Activated CD4-positive, alpha-beta T cell treated with anti-CD3 and anti-CD28 coated beads for 1 hour (primary cell): ENCODE measurements around the gene SFXN3.
"Not testable (repeated sequence)": the region's sequence is repeated elsewhere in the genome, so short reads cannot be mapped to it uniquely, and the experiment has no call there.

ENCODE experiments used
- DNase-seq: peaks from one replicate; pipeline ENCODE4 v3.0.0-alpha.2; 2020

Gene SFXN3

GRCh38 chr10:101016814-101017213 is 14.2 kb upstream of the SFXN3 start:
- no peak for DNase-seq

GRCh38 chr10:101018118-101018599 is 12.9 kb upstream of the SFXN3 start:
- DNase-seq: no peak

- DNase-seq: peak; percentile 60
Observed at GRCh38 chr10:101018600-101019439, 12.2 kb upstream of the SFXN3 start.

GRCh38 chr10:101019440-101019703 is 11.7 kb upstream of the SFXN3 start:
- DNase-seq: no peak

GRCh38 chr10:101020427-101021075 is 10.5 kb upstream of the SFXN3 start:
- DNase-seq: no peak

- DNase-seq: no peak
Observed at GRCh38 chr10:101021239-101021638, 9.8 kb upstream of the SFXN3 start.

- DNase-seq: no peak
Observed at GRCh38 chr10:101021692-101022251, 9.3 kb upstream of the SFXN3 start.

GRCh38 chr10:101022967-101023705 is 7.9 kb upstream of the SFXN3 start:
- DNase-seq: no peak

GRCh38 chr10:101027106-101027720 is 3.8 kb upstream of the SFXN3 start:
- DNase-seq: no peak

GRCh38 chr10:101028446-101029337 is 2.3 kb upstream of the SFXN3 start:
- no peak for DNase-seq

- no peak for DNase-seq
Observed at GRCh38 chr10:101029520-101030295, 1.3 kb upstream of the SFXN3 start.

- no peak for DNase-seq
Observed at GRCh38 chr10:101030496-101031127, 422 bp upstream of the SFXN3 start.

GRCh38 chr10:101031796-101032636 is 982 bp downstream of the SFXN3 start:
- peak; percentile 70 for DNase-seq

- peak; percentile 54 for DNase-seq
Observed at GRCh38 chr10:101032637-101033224, 1.7 kb downstream of the SFXN3 start.

- no peak for DNase-seq
Observed at GRCh38 chr10:101033276-101033675, 2.2 kb downstream of the SFXN3 start.

GRCh38 chr10:101034404-101034803 is 3.4 kb downstream of the SFXN3 start:
- not testable (repeated sequence) for DNase-seq

GRCh38 chr10:101035314-101035713 is 4.3 kb downstream of the SFXN3 start:
- DNase-seq: no peak

GRCh38 chr10:101035916-101036702 is 5.1 kb downstream of the SFXN3 start:
- DNase-seq: no peak
